ENCODE measurements around the gene TAS2R19.
A peak's percentile ranks its signal among the peaks of the same experiment; 100 is the strongest.

TAS2R19 gene

GRCh38 chr12:10986812-10987211, 35.6 kb downstream of the TAS2R19 start, which contains the start of gene TAS2R50:
Gene TAS2R50, minus strand, starts transcription at chr12:10986912. Its CDS starts 52 bp downstream, at chr12:10986860.
- no peak for DNase-seq

GRCh38 chr12:10982244-10982643, 40.2 kb downstream of the TAS2R19 start:
- peak; percentile 14 to 72 for DNase-seq

- DNase-seq: no peak
Observed at GRCh38 chr12:10974965-10975364, 47.5 kb downstream of the TAS2R19 start.

All from CD4-positive, alpha-beta T cell treated with Interleukin-4 for 1 hour (primary cell).